ENCODE data around the gene SLC9A9.

The SLC9A9 gene

GRCh38 chr3:143676747-143677146, 171.5 kb downstream of the SLC9A9 start:
- DNase-seq = no peak

GRCh38 chr3:143676021-143676420, 172.2 kb downstream of the SLC9A9 start:
- no peak for DNase-seq

- peak; percentile 71 for DNase-seq
These were observed 173.9 kb downstream of the SLC9A9 start for GRCh38 chr3:143674100-143674968.

- DNase-seq = no peak
These were observed 175.7 kb downstream of the SLC9A9 start for GRCh38 chr3:143672396-143673165.

- no peak for DNase-seq
These were observed 176.6 kb downstream of the SLC9A9 start for GRCh38 chr3:143671626-143672025.

- DNase-seq = no peak
These were observed 179.1 kb downstream of the SLC9A9 start for GRCh38 chr3:143668924-143669790.

- DNase-seq = no peak
These were observed 179.9 kb downstream of the SLC9A9 start for GRCh38 chr3:143668385-143668784.

GRCh38 chr3:143661677-143662076, 186.6 kb downstream of the SLC9A9 start:
- no peak for DNase-seq

- DNase-seq = no peak
These were observed 189.4 kb downstream of the SLC9A9 start for GRCh38 chr3:143658861-143659260.

GRCh38 chr3:143658116-143658515, 190.2 kb downstream of the SLC9A9 start:
- no peak for DNase-seq

GRCh38 chr3:143657391-143657790, 190.9 kb downstream of the SLC9A9 start:
- no peak for DNase-seq

- no peak for DNase-seq
These were observed 193.4 kb downstream of the SLC9A9 start for GRCh38 chr3:143654906-143655305.

GRCh38 chr3:143653935-143654334, 194.3 kb downstream of the SLC9A9 start:
- DNase-seq = no peak

- DNase-seq = no peak
These were observed 194.8 kb downstream of the SLC9A9 start for GRCh38 chr3:143653493-143653892.

- no peak for DNase-seq
These were observed 196.2 kb downstream of the SLC9A9 start for GRCh38 chr3:143652118-143652517.

- DNase-seq = no peak
These were observed 197.4 kb downstream of the SLC9A9 start for GRCh38 chr3:143650827-143651226.

GRCh38 chr3:143650120-143650519, 198.1 kb downstream of the SLC9A9 start:
- DNase-seq = no peak

GRCh38 chr3:143648708-143649107, 199.6 kb downstream of the SLC9A9 start:
- DNase-seq = no peak

GRCh38 chr3:143648218-143648617, 200.1 kb downstream of the SLC9A9 start:
- DNase-seq = no peak

GRCh38 chr3:143644370-143645089, 203.7 kb downstream of the SLC9A9 start:
- peak; percentile 53 for DNase-seq

- no peak for DNase-seq
These were observed 204.4 kb downstream of the SLC9A9 start for GRCh38 chr3:143643905-143644304.

GRCh38 chr3:143640774-143641173, 207.5 kb downstream of the SLC9A9 start:
- no peak for DNase-seq
